Colonic mucosa (tissue), 4 donors: Measurements from ENCODE around the gene TMCC2. TPM values are rescaled to one million over a fixed set of nuclear protein-coding genes. Genes with fewer than 3 reads are reported as not detected.

Source experiments
- DNase-seq: peaks from one replicate; pipeline ENCODE4 v3.0.0-alpha.2; 2020
- H3K27ac ChIP-seq: fragments of 200-600 bp; one replicate; pipeline ENCODE4 v1.8.0; 2021
- H3K27me3 ChIP-seq: fragments of 200-600 bp; one replicate; pipeline ENCODE4 v1.8.0; 2021
- H3K36me3 ChIP-seq: fragments of 200-600 bp; one replicate; pipeline ENCODE4 v1.8.0; 2021
- H3K4me1 ChIP-seq: fragments of 200-600 bp; one replicate; pipeline ENCODE4 v1.8.0; 2021; ENCODE audit warnings: mild to moderate bottlenecking
- H3K4me3 ChIP-seq: fragments of 200-600 bp; one replicate; pipeline ENCODE4 v1.8.0; 2021
- H3K9ac ChIP-seq, 2 donors: one replicate each; pipeline ENCODE4 v1.7.0; 2013; ENCODE audit warnings: control low read depth in 2 of 2, low read depth in 2 of 2, low read length in 2 of 2
- H3K9me3 ChIP-seq: fragments of 200-600 bp; one replicate; pipeline ENCODE4 v1.8.0; 2021
- CTCF ChIP-seq: fragments of 200-600 bp; IDR thresholded peaks from one replicate; pipeline ENCODE4 v1.8.0; 2022; ENCODE audit warnings: antibody characterized with exemption, mild to moderate bottlenecking
- intact Hi-C: fragments of 100-400 bp; cut with DNase I; formaldehyde crosslinking; loops from one replicate; pipeline ENCODE4 v1.14.1; 2022
- total RNA-seq, 2 donors: library from RNA; stranded (reverse); fragmentation: NEBNext Ultra II Directional in 1 of 2; extraction: Animal tissue kit (Norgen Biotek cat#: 25700) in 1 of 2; gene quantifications; one replicate each; pipeline ENCODE4 v1.2.1, GENCODE V29; 2021
- donor health status: healthy.
- donor health status: DM: no; HTN: no; CAD: no.
- donor health status: DM: no; HTN: no; CAD: no.

The TMCC2 gene
- total RNA-seq, 2 donors from 2014 or later: 0.25 to 0.88 TPM

GRCh38 chr1:205251576-205251975 is 23.8 kb downstream of the TMCC2 start:
- no peak overlapping the region for H3K27ac ChIP-seq
- H3K9ac ChIP-seq: no peak overlapping the region
- intact Hi-C loops: loop anchor here (5.0 to 10.0 kb wide), 2 partner anchors 107 to 264 kb away; no protein-coding TSS in a partner anchor
- H3K9me3 ChIP-seq: no peaks in the 10 kb centered on the region
- no peaks in the 10 kb centered on the region for H3K27me3 ChIP-seq
- H3K36me3 ChIP-seq: no peaks in the 10 kb centered on the region
- H3K4me1 ChIP-seq: no peaks in the 10 kb centered on the region
- no peak for TF ChIP-seq CTCF
- DNase-seq: no peak
- H3K4me3 ChIP-seq: no peak overlapping the region

- DNase-seq: peak; percentile 93
- Histone ChIP-seq H3K36me3 (no peaks in the 10 kb centered on the region), H3K4me3 (no peak overlapping the region), H3K27me3 (no peaks in the 10 kb centered on the region), H3K4me1 (no peaks in the 10 kb centered on the region), H3K9me3 (no peaks in the 10 kb centered on the region), H3K27ac (no peak overlapping the region), H3K9ac (no peak overlapping the region)
- intact Hi-C loops: loop anchor here (10.0 kb wide), 1 partner anchor 111 kb away; no protein-coding TSS in a partner anchor
- peak; percentile 95 for TF ChIP-seq CTCF
Observed at GRCh38 chr1:205255941-205256780, 28.4 kb downstream of the TMCC2 start.

- Histone ChIP-seq H3K27ac (no peak overlapping the region), H3K9me3 (no peaks in the 10 kb centered on the region), H3K27me3 (no peaks in the 10 kb centered on the region), H3K4me3 (no peak overlapping the region), H3K36me3 (no peaks in the 10 kb centered on the region), H3K9ac (no peak overlapping the region), H3K4me1 (no peaks in the 10 kb centered on the region)
- no peak for DNase-seq
- TF ChIP-seq CTCF: no peak
- intact Hi-C loops: loop anchor here (10.0 kb wide), 1 partner anchor 112 kb away; no protein-coding TSS in a partner anchor
Observed at GRCh38 chr1:205256951-205257625, 29.3 kb downstream of the TMCC2 start.

- no peaks in the 10 kb centered on the region for H3K27me3 ChIP-seq
- H3K4me3 ChIP-seq: no peak overlapping the region
- no peaks in the 10 kb centered on the region for H3K9me3 ChIP-seq
- no peak for DNase-seq
- no peak overlapping the region for H3K27ac ChIP-seq
- H3K9ac ChIP-seq: no peak overlapping the region
- intact Hi-C loops: loop anchor here (10.0 kb wide), 1 partner anchor 113 kb away; no protein-coding TSS in a partner anchor
- TF ChIP-seq CTCF: no peak
- no peaks in the 10 kb centered on the region for H3K36me3 ChIP-seq
- no peaks in the 10 kb centered on the region for H3K4me1 ChIP-seq
Observed at GRCh38 chr1:205257735-205258134, 30.0 kb downstream of the TMCC2 start.

- no peak overlapping the region for H3K9ac ChIP-seq
- intact Hi-C loops: loop anchor here (10.0 kb wide), 1 partner anchor 113 kb away; no protein-coding TSS in a partner anchor
- TF ChIP-seq CTCF: no peak
- H3K9me3 ChIP-seq: no peaks in the 10 kb centered on the region
- no peak overlapping the region for H3K4me3 ChIP-seq
- DNase-seq: no peak
- no peak overlapping the region for H3K27ac ChIP-seq
- H3K36me3 ChIP-seq: no peaks in the 10 kb centered on the region
- H3K27me3 ChIP-seq: no peaks in the 10 kb centered on the region
- no peaks in the 10 kb centered on the region for H3K4me1 ChIP-seq
Observed at GRCh38 chr1:205258261-205258691, 30.5 kb downstream of the TMCC2 start.
